GM19397 (cell line): ENCODE results near the gene YIPF5.

Source experiments
- ATAC-seq: cut with Tn5 transposase; IDR thresholded peaks from one replicate; pipeline ENCODE4 v1.9.1; 2021; ENCODE audit warnings: mild to moderate bottlenecking, moderate library complexity; ENCODE audit not compliant: unreplicated experiment

The YIPF5 gene

GRCh38 chr5:144128844-144129243 lies 41.6 kb downstream of the YIPF5 start:
- no peak for ATAC-seq

- no peak for ATAC-seq
Observed at GRCh38 chr5:144126707-144127106, 43.8 kb downstream of the YIPF5 start.

- ATAC-seq = no peak
Observed at GRCh38 chr5:144125163-144125726, 45.2 kb downstream of the YIPF5 start.

- ATAC-seq = no peak
Observed at GRCh38 chr5:144122641-144123040, 47.8 kb downstream of the YIPF5 start.

GRCh38 chr5:144122081-144122480 lies 48.4 kb downstream of the YIPF5 start:
- no peak for ATAC-seq

- no peak for ATAC-seq
Observed at GRCh38 chr5:144121577-144121976, 48.9 kb downstream of the YIPF5 start.

- no peak for ATAC-seq
Observed at GRCh38 chr5:144120661-144121180, 49.7 kb downstream of the YIPF5 start.

- ATAC-seq = no peak
Observed at GRCh38 chr5:144117412-144117811, 53.0 kb downstream of the YIPF5 start.

GRCh38 chr5:144114571-144114970 lies 55.9 kb downstream of the YIPF5 start:
- no peak for ATAC-seq
